HG03064 (cell line): ENCODE data around the gene PRM2.

Experiments
- ATAC-seq: cut with Tn5 transposase; IDR thresholded peaks from one replicate; pipeline ENCODE4 v1.9.1; 2021; ENCODE audit warnings: low read depth; ENCODE audit not compliant: unreplicated experiment

Gene PRM2

GRCh38 chr16:11276143-11276895, at the start of gene PRM2:
TSS of gene PRM2 (minus strand) at chr16:11276480. CDS start at chr16:11276370, 110 bp downstream.
- no peak for ATAC-seq

GRCh38 chr16:11325404-11326083, 49.3 kb upstream of the PRM2 start:
- no peak for ATAC-seq

- ATAC-seq, result no peak
Observed at GRCh38 chr16:11323551-11324336, 47.5 kb upstream of the PRM2 start.

GRCh38 chr16:11322823-11323222, 46.5 kb upstream of the PRM2 start:
- no peak for ATAC-seq

GRCh38 chr16:11321662-11322061, 45.4 kb upstream of the PRM2 start:
- ATAC-seq, result no peak

GRCh38 chr16:11320170-11320569, 43.9 kb upstream of the PRM2 start:
- no peak for ATAC-seq

- ATAC-seq, result no peak
Observed at GRCh38 chr16:11319529-11320146, 43.4 kb upstream of the PRM2 start.

- no peak for ATAC-seq
Observed at GRCh38 chr16:11318817-11319216, 42.5 kb upstream of the PRM2 start.

GRCh38 chr16:11316331-11317015, 40.2 kb upstream of the PRM2 start:
- ATAC-seq, result no peak

GRCh38 chr16:11315510-11315909, 39.2 kb upstream of the PRM2 start:
- no peak for ATAC-seq

- no peak for ATAC-seq
Observed at GRCh38 chr16:11314309-11314894, 38.1 kb upstream of the PRM2 start.

- no peak for ATAC-seq
Observed at GRCh38 chr16:11313493-11314308, 37.4 kb upstream of the PRM2 start.

GRCh38 chr16:11312718-11313492, 36.6 kb upstream of the PRM2 start:
- no peak for ATAC-seq

GRCh38 chr16:11310997-11311561, 34.8 kb upstream of the PRM2 start:
- ATAC-seq, result no peak

- ATAC-seq, result no peak
Observed at GRCh38 chr16:11310634-11310977, 34.3 kb upstream of the PRM2 start.

- ATAC-seq, result peak; percentile 45
Observed at GRCh38 chr16:11309895-11310633, 33.8 kb upstream of the PRM2 start.

- ATAC-seq, result peak; percentile 31
Observed at GRCh38 chr16:11308493-11309283, 32.4 kb upstream of the PRM2 start.
